ENCODE measurements around the gene FAM98C. TPM values are rescaled to one million over a fixed set of nuclear protein-coding genes. Genes with fewer than 3 reads are reported as not detected.

The FAM98C gene
- total RNA-seq, 2 donors from 2014 or later: 20.0 to 34.0 TPM

- ATAC-seq (ENCODE audit: insufficient number of reproducible peaks, low FRiP score, low read depth) (peak; percentile 97), DNase-seq (ENCODE audit: low spot score) (peak; percentile 99)
- no peak for TF ChIP-seq CTCF (IDR thresholded peaks at IDR 0.05)
Observed at GRCh38 chr19:38374332-38375097, 28.4 kb upstream of the FAM98C start, which contains the start of gene PSMD8. TSS of gene PSMD8 (plus strand) at chr19:38374571. CDS start at chr19:38374602, 31 bp downstream.

GRCh38 chr19:38375098-38375493, 27.8 kb upstream of the FAM98C start:
- Histone ChIP-seq H3K9me3 (no peaks in the 10 kb centered on the region), H3K27ac (peak overlapping the region; percentile 76 to 80), H3K36me3 (peaks cover 8% of the 10 kb centered on the region), H3K4me3 (peak overlapping the region; percentile 88), H3K4me1 (ENCODE audit: control insufficient read depth in 1 of 2, low read depth in 2 of 2) (peaks cover 9 to 24% of the 10 kb centered on the region in 2 donors), H3K27me3 (replicated peaks; ENCODE audit: insufficient read depth) (no peaks in the 10 kb centered on the region)
- TF ChIP-seq CTCF (IDR thresholded peaks at IDR 0.05): no peak
- ATAC-seq (ENCODE audit: insufficient number of reproducible peaks, low FRiP score, low read depth): no peak
- no peak for DNase-seq (ENCODE audit: low spot score)

More at GRCh38 chr19:38374332-38375097, 28.4 kb upstream of the FAM98C start, which contains the start of gene PSMD8:
- Histone ChIP-seq H3K36me3 (peaks cover 6% of the 10 kb centered on the region), H3K27ac (peak within 1 kb of the TSS; percentile 76 to 80), H3K27me3 (replicated peaks; ENCODE audit: insufficient read depth) (no peaks in the 10 kb centered on the region), H3K4me3 (peak within 1 kb of the TSS; percentile 88), H3K9me3 (no peaks in the 10 kb centered on the region), H3K4me1 (ENCODE audit: control insufficient read depth in 1 of 2, low read depth in 2 of 2) (peaks cover 9 to 24% of the 10 kb centered on the region in 2 donors)

GRCh38 chr19:38375748-38376147, 27.1 kb upstream of the FAM98C start:
- Histone ChIP-seq H3K4me3 (peak overlapping the region; percentile 88), H3K27me3 (replicated peaks; ENCODE audit: insufficient read depth) (no peaks in the 10 kb centered on the region), H3K27ac (no peak overlapping the region), H3K36me3 (peaks cover 14% of the 10 kb centered on the region), H3K4me1 (ENCODE audit: control insufficient read depth in 1 of 2, low read depth in 2 of 2) (peaks cover 9 to 24% of the 10 kb centered on the region in 2 donors), H3K9me3 (no peaks in the 10 kb centered on the region)
- no peak for TF ChIP-seq CTCF (IDR thresholded peaks at IDR 0.05)
- no peak for DNase-seq (ENCODE audit: low spot score)
- no peak for ATAC-seq (ENCODE audit: insufficient number of reproducible peaks, low FRiP score, low read depth)

- Histone ChIP-seq H3K4me1 (ENCODE audit: control insufficient read depth in 1 of 2, low read depth in 2 of 2) (peaks cover 9 to 24% of the 10 kb centered on the region in 2 donors), H3K4me3 (no peak overlapping the region), H3K9me3 (no peaks in the 10 kb centered on the region), H3K27me3 (replicated peaks; ENCODE audit: insufficient read depth) (no peaks in the 10 kb centered on the region), H3K36me3 (peaks cover 22% of the 10 kb centered on the region), H3K27ac (no peak overlapping the region)
- DNase-seq (ENCODE audit: low spot score) (no peak), ATAC-seq (ENCODE audit: insufficient number of reproducible peaks, low FRiP score, low read depth) (no peak)
- TF ChIP-seq CTCF (IDR thresholded peaks at IDR 0.05): no peak
Observed at GRCh38 chr19:38376576-38376975, 26.3 kb upstream of the FAM98C start.

GRCh38 chr19:38377052-38377451, 25.8 kb upstream of the FAM98C start:
- Histone ChIP-seq H3K36me3 (peaks cover 27% of the 10 kb centered on the region), H3K27me3 (replicated peaks; ENCODE audit: insufficient read depth) (no peaks in the 10 kb centered on the region), H3K4me1 (ENCODE audit: control insufficient read depth in 1 of 2, low read depth in 2 of 2) (peaks cover 9 to 24% of the 10 kb centered on the region in 2 donors), H3K27ac (no peak overlapping the region), H3K9me3 (no peaks in the 10 kb centered on the region), H3K4me3 (no peak overlapping the region)
- ATAC-seq (ENCODE audit: insufficient number of reproducible peaks, low FRiP score, low read depth) (no peak), DNase-seq (ENCODE audit: low spot score) (no peak)
- no peak for TF ChIP-seq CTCF (IDR thresholded peaks at IDR 0.05)
